HG03558 (cell line): Measurements from ENCODE around the gene CFAP77.
"Not testable (repeated sequence)": the region's sequence is repeated elsewhere in the genome, so short reads cannot be mapped to it uniquely, and the experiment has no call there.

Experiments
- ATAC-seq: cut with Tn5 transposase; IDR thresholded peaks from one replicate; pipeline ENCODE4 v1.9.1; 2021; ENCODE audit warnings: moderate number of reproducible peaks; ENCODE audit not compliant: unreplicated experiment; ENCODE audit errors: extremely low read depth

Gene CFAP77

GRCh38 chr9:132409828-132410528 lies at the start of gene CFAP77:
Gene CFAP77, plus strand, starts transcription at chr9:132410211. Its CDS starts 61 bp downstream, at chr9:132410272.
- no peak for ATAC-seq

GRCh38 chr9:132364068-132364467 lies 45.9 kb upstream of the CFAP77 start:
- no peak for ATAC-seq

GRCh38 chr9:132365986-132366385 lies 44.0 kb upstream of the CFAP77 start:
- no peak for ATAC-seq

GRCh38 chr9:132366481-132366880 lies 43.5 kb upstream of the CFAP77 start:
- no peak for ATAC-seq

- no peak for ATAC-seq
Measured at GRCh38 chr9:132367613-132368313, 42.2 kb upstream of the CFAP77 start.

GRCh38 chr9:132369421-132369820 lies 40.6 kb upstream of the CFAP77 start:
- ATAC-seq, result no peak

GRCh38 chr9:132370592-132370991 lies 39.4 kb upstream of the CFAP77 start:
- ATAC-seq, result no peak

- no peak for ATAC-seq
Measured at GRCh38 chr9:132372177-132373095, 37.6 kb upstream of the CFAP77 start.

GRCh38 chr9:132377769-132378168 lies 32.2 kb upstream of the CFAP77 start:
- ATAC-seq, result not testable (repeated sequence)

- ATAC-seq, result not testable (repeated sequence)
Measured at GRCh38 chr9:132378416-132378815, 31.6 kb upstream of the CFAP77 start.

- ATAC-seq, result peak; percentile 73
Measured at GRCh38 chr9:132381966-132382541, 28.0 kb upstream of the CFAP77 start.

GRCh38 chr9:132383462-132383883 lies 26.5 kb upstream of the CFAP77 start:
- ATAC-seq, result no peak

- ATAC-seq, result no peak
Measured at GRCh38 chr9:132384376-132384775, 25.6 kb upstream of the CFAP77 start.

- no peak for ATAC-seq
Measured at GRCh38 chr9:132387133-132387532, 22.9 kb upstream of the CFAP77 start.

GRCh38 chr9:132390966-132391365 lies 19.0 kb upstream of the CFAP77 start:
- no peak for ATAC-seq

GRCh38 chr9:132391449-132391848 lies 18.6 kb upstream of the CFAP77 start:
- no peak for ATAC-seq

- ATAC-seq, result no peak
Measured at GRCh38 chr9:132395560-132395959, 14.5 kb upstream of the CFAP77 start.

GRCh38 chr9:132401824-132402223 lies 8.2 kb upstream of the CFAP77 start:
- ATAC-seq, result no peak

GRCh38 chr9:132404228-132404881 lies 5.7 kb upstream of the CFAP77 start:
- ATAC-seq, result no peak
